Activated CD8-positive, alpha-beta memory T cell treated with anti-CD3 and anti-CD28 coated beads, Interleukin-2, amount 10 ng/mL, durations not matched to agents 7 days and 5 days (primary cell): ENCODE measurements around the gene PDIA3. TPM values are rescaled to one million over a fixed set of nuclear protein-coding genes. Genes with fewer than 3 reads are reported as not detected.
"Not testable (repeated sequence)": the region's sequence is repeated elsewhere in the genome, so short reads cannot be mapped to it uniquely, and the experiment has no call there.

Experiments
- ATAC-seq: fragments of 150-1000 bp; cut with Tn5 transposase; one replicate; pipeline ENCODE4 v1.10.0; 2021; ENCODE audit warnings: moderate library complexity
- CTCF ChIA-PET: fragments of 350-600 bp; sonication (Branson Sonifier 250); formaldehyde crosslinking; loops from one replicate; lab custom pipeline; 2021; ENCODE audit warnings: antibody characterized with exemption; lab: Charles Lee
- DNase-seq: peaks from one replicate; pipeline ENCODE4 v3.0.0-alpha.2; 2020
- H3K27ac Mint-ChIP-seq: one replicate; pipeline ENCODE4 v1.8.0; 2021; ENCODE audit warnings: mild to moderate bottlenecking, mixed read lengths
- H3K27me3 Mint-ChIP-seq: one replicate; pipeline ENCODE4 v1.8.0; 2021; ENCODE audit warnings: mixed read lengths
- H3K36me3 Mint-ChIP-seq: one replicate; pipeline ENCODE4 v1.8.0; 2021; ENCODE audit warnings: mild to moderate bottlenecking, mixed read lengths
- H3K4me1 Mint-ChIP-seq: one replicate; pipeline ENCODE4 v1.8.0; 2021; ENCODE audit warnings: mixed read lengths
- H3K4me3 Mint-ChIP-seq: one replicate; pipeline ENCODE4 v1.8.0; 2021; ENCODE audit warnings: mild to moderate bottlenecking, moderate library complexity, mixed read lengths
- H3K9me3 Mint-ChIP-seq: one replicate; pipeline ENCODE4 v1.8.0; 2022; ENCODE audit warnings: low read depth, mixed read lengths
- total RNA-seq, 2 experiments: library from RNA; stranded (reverse); gene quantifications; one replicate each; pipeline ENCODE4 v1.2.3, GENCODE V29; 2021

Gene PDIA3
- 100 to 1,000 TPM; 247 to 293 TPM for total RNA-seq

- not testable (repeated sequence) for H3K9me3 Mint-ChIP-seq, H3K27me3 Mint-ChIP-seq
- peaks cover 38% of the 10 kb centered on the region for H3K4me1 Mint-ChIP-seq
These were observed at the start of gene PDIA3 for GRCh38 chr15:43746245-43746902. Gene PDIA3 (plus strand): TSS chr15:43746438. CDS start chr15:43746540, 102 bp downstream.

GRCh38 chr15:43702174-43702573 is 44.1 kb upstream of the PDIA3 start:
- peaks cover 11% of the 10 kb centered on the region for H3K27me3 Mint-ChIP-seq
- H3K36me3 Mint-ChIP-seq = no peaks in the 10 kb centered on the region
- no peaks in the 10 kb centered on the region for H3K4me1 Mint-ChIP-seq
- H3K4me3 Mint-ChIP-seq = no peak overlapping the region
- ATAC-seq = no peak
- no peaks in the 10 kb centered on the region for H3K9me3 Mint-ChIP-seq
- CTCF ChIA-PET = no interaction called here
- no peak for DNase-seq
- no peak overlapping the region for H3K27ac Mint-ChIP-seq

More at GRCh38 chr15:43746245-43746902, at the start of gene PDIA3:
- H3K4me3 Mint-ChIP-seq = peak within 1 kb of the TSS; percentile 94
- CTCF ChIA-PET = interaction anchor here (1.6 kb wide), 1 partner anchor 30 kb away, joined by 5 read pairs; the partner anchor contains the start of gene ELL3
- H3K36me3 Mint-ChIP-seq = not testable (repeated sequence)
- ATAC-seq (peak; percentile 86), DNase-seq (peak; percentile 92)
- H3K27ac Mint-ChIP-seq = peak within 1 kb of the TSS; percentile 97

- no peak for ATAC-seq
- CTCF ChIA-PET = no interaction called here
- H3K36me3 Mint-ChIP-seq = no peaks in the 10 kb centered on the region
These were observed 43.4 kb upstream of the PDIA3 start for GRCh38 chr15:43702701-43703424.

GRCh38 chr15:43710431-43711131 is 35.7 kb upstream of the PDIA3 start:
- H3K4me1 Mint-ChIP-seq, DNase-seq, H3K27ac Mint-ChIP-seq, CTCF ChIA-PET, H3K27me3 Mint-ChIP-seq, ATAC-seq, H3K36me3 Mint-ChIP-seq, H3K9me3 Mint-ChIP-seq, H3K4me3 Mint-ChIP-seq: not testable (repeated sequence)

More at GRCh38 chr15:43702701-43703424, 43.4 kb upstream of the PDIA3 start:
- no peak for DNase-seq
- no peaks in the 10 kb centered on the region for H3K9me3 Mint-ChIP-seq
- H3K4me1 Mint-ChIP-seq = no peaks in the 10 kb centered on the region
- H3K27me3 Mint-ChIP-seq = peaks cover 5% of the 10 kb centered on the region
- H3K27ac Mint-ChIP-seq = no peak overlapping the region
- no peak overlapping the region for H3K4me3 Mint-ChIP-seq

GRCh38 chr15:43723151-43723550 is 23.1 kb upstream of the PDIA3 start:
- no peak overlapping the region for H3K27ac Mint-ChIP-seq
- CTCF ChIA-PET = no interaction called here
- no peaks in the 10 kb centered on the region for H3K36me3 Mint-ChIP-seq
- H3K4me3 Mint-ChIP-seq = no peak overlapping the region
- H3K4me1 Mint-ChIP-seq = no peaks in the 10 kb centered on the region
- no peak for ATAC-seq
- DNase-seq = no peak
- peaks cover 12% of the 10 kb centered on the region for H3K27me3 Mint-ChIP-seq
- H3K9me3 Mint-ChIP-seq = no peaks in the 10 kb centered on the region

- not testable (repeated sequence) for H3K27me3 Mint-ChIP-seq, DNase-seq, H3K4me3 Mint-ChIP-seq, H3K27ac Mint-ChIP-seq, ATAC-seq, H3K4me1 Mint-ChIP-seq, H3K9me3 Mint-ChIP-seq, H3K36me3 Mint-ChIP-seq
- CTCF ChIA-PET = interaction anchor here (0.5 kb wide), 1 partner anchor 35 kb away, joined by 4 read pairs; no protein-coding TSS in a partner anchor
These were observed 19.9 kb upstream of the PDIA3 start for GRCh38 chr15:43726306-43726705.

- not testable (repeated sequence) for H3K27ac Mint-ChIP-seq, H3K4me3 Mint-ChIP-seq, H3K36me3 Mint-ChIP-seq
These were observed 18.0 kb upstream of the PDIA3 start for GRCh38 chr15:43728053-43728725.

GRCh38 chr15:43735416-43735815 is 10.8 kb upstream of the PDIA3 start:
- no peaks in the 10 kb centered on the region for H3K36me3 Mint-ChIP-seq
- H3K4me3 Mint-ChIP-seq = peak overlapping the region; percentile 1
- DNase-seq (no peak), ATAC-seq (peak; percentile 23)
- H3K4me1 Mint-ChIP-seq = peaks cover 10% of the 10 kb centered on the region
- peaks cover 8% of the 10 kb centered on the region for H3K27me3 Mint-ChIP-seq
- CTCF ChIA-PET = no interaction called here
- H3K9me3 Mint-ChIP-seq = no peaks in the 10 kb centered on the region
- H3K27ac Mint-ChIP-seq = peak overlapping the region; percentile 48

More at GRCh38 chr15:43728053-43728725, 18.0 kb upstream of the PDIA3 start:
- H3K9me3 Mint-ChIP-seq, H3K4me1 Mint-ChIP-seq, ATAC-seq, DNase-seq, CTCF ChIA-PET, H3K27me3 Mint-ChIP-seq: not testable (repeated sequence)

- H3K4me1 Mint-ChIP-seq = peaks cover 44% of the 10 kb centered on the region
- not testable (repeated sequence) for H3K9me3 Mint-ChIP-seq, H3K27me3 Mint-ChIP-seq
- peak overlapping the region; percentile 97 for H3K27ac Mint-ChIP-seq
- CTCF ChIA-PET = interaction anchor here (1.6 kb wide), 1 partner anchor 30 kb away, joined by 5 read pairs; the partner anchor contains the start of gene ELL3
- peak; percentile 16 for ATAC-seq
- peaks cover 14% of the 10 kb centered on the region for H3K36me3 Mint-ChIP-seq
- peak; percentile 48 for DNase-seq
- H3K4me3 Mint-ChIP-seq = peak overlapping the region; percentile 94
These were observed 668 bp downstream of the PDIA3 start for GRCh38 chr15:43746903-43747309.

- Mint-ChIP-seq H3K27me3 (no peaks in the 10 kb centered on the region), H3K9me3 (no peaks in the 10 kb centered on the region), H3K36me3 (peaks cover 16% of the 10 kb centered on the region), H3K4me3 (peak overlapping the region; percentile 94), H3K27ac (peak overlapping the region; percentile 97), H3K4me1 (peaks cover 52% of the 10 kb centered on the region)
- CTCF ChIA-PET = no interaction called here
- ATAC-seq = no peak
- DNase-seq = peak; percentile 44
These were observed 2.1 kb downstream of the PDIA3 start for GRCh38 chr15:43748376-43748775.

GRCh38 chr15:43749690-43750345 is 3.6 kb downstream of the PDIA3 start:
- Mint-ChIP-seq H3K4me3 (peak overlapping the region; percentile 71), H3K9me3 (no peaks in the 10 kb centered on the region)
- CTCF ChIA-PET = interaction anchor here (0.7 to 2.4 kb wide), 8 partner anchors 9 to 404 kb away, joined by 3 to 9 read pairs (median 4); partner anchors contain the start of genes ELL3, TUBGCP4 and ZSCAN29

GRCh38 chr15:43751885-43752284 is 5.6 kb downstream of the PDIA3 start:
- CTCF ChIA-PET = no interaction called here
- Mint-ChIP-seq H3K9me3 (no peaks in the 10 kb centered on the region), H3K36me3 (peaks cover 31% of the 10 kb centered on the region), H3K27me3 (no peaks in the 10 kb centered on the region), H3K4me3 (peak overlapping the region; percentile 5), H3K4me1 (peaks cover 46% of the 10 kb centered on the region), H3K27ac (no peak overlapping the region)
- no peak for ATAC-seq
- no peak for DNase-seq

More at GRCh38 chr15:43749690-43750345, 3.6 kb downstream of the PDIA3 start:
- peak overlapping the region; percentile 90 for H3K27ac Mint-ChIP-seq
- no peaks in the 10 kb centered on the region for H3K27me3 Mint-ChIP-seq
- peaks cover 48% of the 10 kb centered on the region for H3K4me1 Mint-ChIP-seq
- ATAC-seq = peak; percentile 43
- H3K36me3 Mint-ChIP-seq = peaks cover 25% of the 10 kb centered on the region
- DNase-seq = peak; percentile 72
